T-helper 1 cell treated with Interleukin-12 subunit alpha and Interleukin-12 subunit beta and Interleukin-4 antibody, amounts not matched to agents 30 ng/mL and 1 ng/mL, for 36 hours (primary cell): ENCODE measurements around the gene HCFC1R1. TPM values are rescaled to one million over a fixed set of nuclear protein-coding genes. Genes with fewer than 3 reads are reported as not detected.
"Not testable (repeated sequence)": the region's sequence is repeated elsewhere in the genome, so short reads cannot be mapped to it uniquely, and the experiment has no call there.

ENCODE experiments used
- intact Hi-C: fragments of 100-400 bp; cut with micrococcal nuclease; formaldehyde crosslinking; loops from one replicate; pipeline ENCODE4 v1.15.1; 2024
- total RNA-seq: library from RNA; stranded (reverse); gene quantifications from 2 replicates; pipeline ENCODE4 v1.2.3, GENCODE V29; 2022

HCFC1R1 gene
- 27.9 and 28.1 TPM in 2 replicates for total RNA-seq

- intact Hi-C loops: loop anchor here (1.0 to 5.0 kb wide), 10 partner anchors 21 to 977 kb away; partner anchors contain the start of genes FLYWCH1, NTHL1, PKMYT1 and TSC2
These were observed at the start of gene HCFC1R1, which contains the start of gene THOC6 for GRCh38 chr16:3023669-3024478. Gene HCFC1R1, minus strand, starts transcription at chr16:3023942. Its CDS starts 1 bp downstream, at chr16:3023941. Gene THOC6, plus strand, starts transcription at chr16:3024035. Its CDS starts 292 bp downstream, at chr16:3024327.

GRCh38 chr16:3073448-3073847 lies 49.7 kb upstream of the HCFC1R1 start:
- intact Hi-C loops: loop anchor here (10.0 kb wide), 1 partner anchor 431 kb away; the partner anchor contains the start of gene CLUAP1

GRCh38 chr16:3072576-3073263 lies 49.0 kb upstream of the HCFC1R1 start:
- intact Hi-C loops: loop anchor here (10.0 kb wide), 1 partner anchor 432 kb away; the partner anchor contains the start of gene CLUAP1

- intact Hi-C loops: loop anchor here (10.0 kb wide), 1 partner anchor 433 kb away; the partner anchor contains the start of gene CLUAP1
These were observed 48.4 kb upstream of the HCFC1R1 start for GRCh38 chr16:3072148-3072547.

GRCh38 chr16:3071655-3072054 lies 47.9 kb upstream of the HCFC1R1 start:
- intact Hi-C loops: loop anchor here (10.0 kb wide), 1 partner anchor 433 kb away; the partner anchor contains the start of gene CLUAP1

GRCh38 chr16:3070608-3071111 lies 46.9 kb upstream of the HCFC1R1 start:
- intact Hi-C loops: loop anchor here (10.0 kb wide), 1 partner anchor 434 kb away; the partner anchor contains the start of gene CLUAP1

GRCh38 chr16:3069146-3069545 lies 45.4 kb upstream of the HCFC1R1 start:
- intact Hi-C loops: not testable (repeated sequence)

- intact Hi-C loops: no loop called here
These were observed 44.7 kb upstream of the HCFC1R1 start for GRCh38 chr16:3068487-3068886.

- intact Hi-C loops: no loop called here
These were observed 42.7 kb upstream of the HCFC1R1 start for GRCh38 chr16:3066440-3066748.

- intact Hi-C loops: loop anchor here (1.0 kb wide), 2 partner anchors 9 to 58 kb away; no protein-coding TSS in a partner anchor
These were observed 42.1 kb upstream of the HCFC1R1 start for GRCh38 chr16:3065742-3066439.

- intact Hi-C loops: loop anchor here (1.0 kb wide), 2 partner anchors 10 to 59 kb away; no protein-coding TSS in a partner anchor
These were observed 41.5 kb upstream of the HCFC1R1 start, which contains the start of gene IL32 for GRCh38 chr16:3065069-3065741. Gene IL32, plus strand, starts transcription at chr16:3065640. Its CDS starts 172 bp downstream, at chr16:3065812.

- intact Hi-C loops: no loop called here
These were observed 40.1 kb upstream of the HCFC1R1 start for GRCh38 chr16:3063625-3064386.

GRCh38 chr16:3062553-3062952 lies 38.8 kb upstream of the HCFC1R1 start:
- intact Hi-C loops: no loop called here

- intact Hi-C loops: no loop called here
These were observed 36.8 kb upstream of the HCFC1R1 start for GRCh38 chr16:3060339-3061127.

- intact Hi-C loops: loop anchor here (1.0 to 10.0 kb wide), 9 partner anchors 15 to 1248 kb away; partner anchors contain the start of genes HCFC1R1, THOC6 and TNFRSF12A
These were observed 36.0 kb upstream of the HCFC1R1 start for GRCh38 chr16:3059723-3060242.

- intact Hi-C loops: loop anchor here (1.0 to 10.0 kb wide), 9 partner anchors 16 to 1248 kb away; partner anchors contain the start of genes HCFC1R1, THOC6 and TNFRSF12A
These were observed 35.4 kb upstream of the HCFC1R1 start for GRCh38 chr16:3059041-3059722.
